Suppressor macrophage treated with lipopolysaccharide for 4 hours (primary cell): ENCODE measurements around the gene ATRNL1.
"Not testable (repeated sequence)": the region's sequence is repeated elsewhere in the genome, so short reads cannot be mapped to it uniquely, and the experiment has no call there.

Experiments used
- DNase-seq: peaks from one replicate; pipeline ENCODE4 v3.0.0-alpha.2; 2020

ATRNL1 gene

DNA sequence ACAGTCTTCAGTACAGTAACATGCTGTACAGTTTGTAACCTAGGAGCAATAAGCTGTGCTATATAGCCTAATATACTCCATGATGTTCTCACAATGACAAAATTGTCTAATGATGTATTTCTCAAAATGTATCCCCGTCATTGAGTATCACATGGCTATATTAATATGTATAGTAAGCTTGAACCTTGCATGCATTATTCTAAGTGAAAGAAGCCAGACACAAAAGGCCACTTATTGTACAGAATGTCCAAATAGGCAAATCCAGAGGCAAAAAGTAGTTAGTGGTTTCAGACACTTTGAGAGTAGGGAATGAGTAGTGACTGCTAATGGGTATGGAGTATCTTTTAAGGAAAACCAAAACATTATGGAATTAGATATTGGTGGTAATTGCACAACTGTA, 545.1 kb downstream of the ATRNL1 start:
- DNase-seq: no peak

DNA sequence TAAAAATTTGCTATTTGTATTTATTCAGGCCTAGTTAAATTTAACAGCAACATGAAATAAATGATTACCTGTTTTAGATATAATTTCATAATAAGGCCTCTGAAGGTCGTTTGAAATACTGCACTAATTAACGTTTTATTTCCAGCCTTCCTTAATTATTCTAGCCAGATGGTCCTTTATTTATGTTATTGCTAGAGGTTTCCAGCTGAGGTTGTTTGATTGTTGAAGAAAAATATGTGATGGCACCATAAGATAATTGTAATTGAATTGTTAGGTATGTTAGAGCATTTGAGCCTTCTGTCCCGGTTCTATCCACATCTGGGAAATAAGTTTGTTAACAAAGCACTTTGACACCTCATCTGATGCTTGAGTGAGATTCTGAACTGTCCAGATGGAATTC, 556.1 kb downstream of the ATRNL1 start:
- no peak for DNase-seq

- no peak for DNase-seq
Observed at GRCh38 chr10:115653473-115653872, 560.3 kb downstream of the ATRNL1 start.

GRCh38 chr10:115654961-115655360, 561.8 kb downstream of the ATRNL1 start:
- DNase-seq: no peak

DNA sequence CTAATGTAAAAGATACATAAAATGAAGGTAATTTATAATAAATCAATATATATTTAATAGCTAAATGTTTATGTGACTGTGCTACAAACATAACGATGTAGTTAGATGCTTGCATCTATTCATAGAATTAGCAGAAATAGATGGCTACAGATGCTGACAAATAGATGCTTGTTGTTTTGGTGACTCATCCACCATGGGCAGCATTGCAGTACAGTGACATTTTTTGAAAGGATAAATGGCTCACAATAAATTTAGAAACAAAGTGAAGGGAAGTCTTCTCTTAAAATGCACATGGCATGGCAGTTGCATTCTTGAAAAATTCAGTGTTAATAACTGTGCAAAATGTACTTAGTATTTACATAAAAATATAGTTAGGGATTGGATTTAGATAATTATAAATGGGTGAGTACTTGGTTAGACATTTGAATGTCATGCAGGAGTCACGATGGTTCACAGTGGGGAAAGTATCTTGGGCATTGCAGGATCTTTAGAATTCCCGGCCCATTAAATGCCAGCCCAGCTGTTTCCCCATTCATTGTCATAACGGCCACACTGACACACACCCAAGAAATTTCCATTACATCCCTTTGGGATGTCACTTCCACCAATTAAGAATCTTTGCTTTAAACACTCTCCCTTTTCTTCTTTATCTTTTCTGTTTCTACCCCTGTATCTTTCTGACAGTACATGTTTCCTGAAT, 564.1 kb downstream of the ATRNL1 start:
- no peak for DNase-seq

DNA sequence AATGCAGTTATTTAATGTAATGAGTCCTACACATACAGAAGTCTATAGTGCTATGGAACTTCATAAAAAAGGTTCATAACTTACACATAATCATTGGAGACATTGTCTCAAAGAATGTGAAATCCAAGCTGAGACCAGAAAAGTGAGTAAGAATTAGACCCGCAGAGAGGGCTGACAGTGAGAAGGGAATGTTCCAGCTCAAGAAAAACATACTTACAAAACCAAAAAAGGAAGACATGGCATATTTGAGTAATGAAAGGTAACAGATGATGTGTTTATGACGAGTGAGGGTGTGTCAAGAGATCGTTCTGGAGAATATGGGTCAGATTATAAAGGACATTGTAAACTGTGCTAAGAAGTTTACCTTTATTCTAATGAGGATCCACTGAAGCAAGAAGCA, 566.5 kb downstream of the ATRNL1 start:
- DNase-seq: no peak

DNA sequence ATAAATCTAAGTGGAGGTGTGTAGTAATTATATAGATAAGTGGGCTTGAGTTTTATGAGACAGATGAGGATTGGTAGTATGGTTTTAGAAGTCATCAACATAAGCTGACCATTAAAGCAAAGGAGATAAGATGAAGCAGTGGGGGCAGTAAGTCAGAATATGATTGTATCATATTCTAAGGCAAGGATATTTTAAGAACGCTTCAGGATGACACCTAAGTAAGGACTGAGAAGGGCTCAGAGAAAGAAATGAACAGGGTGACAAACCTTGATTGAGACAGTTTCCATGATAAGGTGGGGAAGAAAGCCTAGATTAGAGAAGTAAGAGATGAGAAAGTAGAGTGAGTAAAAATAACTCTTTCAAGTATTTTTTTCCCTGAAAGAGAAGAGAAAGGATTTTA, 567.2 kb downstream of the ATRNL1 start:
- DNase-seq: no peak

GRCh38 chr10:115662422-115662821, 569.3 kb downstream of the ATRNL1 start:
- no peak for DNase-seq

DNA sequence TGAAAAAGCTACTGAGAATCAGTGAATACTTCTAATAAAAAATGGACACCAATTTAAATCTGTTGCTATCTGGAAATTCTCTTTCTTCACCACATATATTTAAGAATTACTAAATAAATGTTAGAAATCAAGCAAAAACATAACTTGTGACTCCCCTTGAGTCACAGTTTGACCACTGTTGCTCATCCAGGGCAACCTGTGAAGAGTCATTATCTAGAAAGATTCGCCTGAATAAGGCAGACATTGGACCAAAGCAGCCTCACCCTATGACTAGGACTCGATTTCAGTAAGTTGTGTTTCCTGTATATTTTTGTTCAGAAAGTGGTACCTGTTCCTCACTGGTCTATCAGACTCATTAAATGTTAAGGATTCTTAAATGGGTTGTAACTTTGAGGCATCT, 572.4 kb downstream of the ATRNL1 start:
- DNase-seq: no peak

DNA sequence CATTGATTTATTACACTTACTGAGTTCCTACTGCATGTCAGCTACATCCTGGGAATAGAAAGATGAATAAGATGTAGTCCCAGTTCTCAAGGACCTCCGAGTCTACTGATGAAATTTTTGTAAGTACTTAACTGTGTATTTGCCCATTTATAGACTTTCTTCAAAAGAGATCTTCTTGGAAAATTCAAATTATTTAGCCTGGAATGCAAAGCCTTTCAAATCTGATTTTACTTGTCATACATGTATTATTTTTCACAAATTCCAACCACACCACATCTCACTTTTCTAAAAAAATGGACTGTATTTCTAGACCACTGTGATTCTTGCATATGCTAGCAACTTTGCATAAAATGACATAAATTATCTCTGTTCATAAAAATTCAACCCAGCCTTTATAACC, 581.3 kb downstream of the ATRNL1 start:
- DNase-seq: no peak

DNA sequence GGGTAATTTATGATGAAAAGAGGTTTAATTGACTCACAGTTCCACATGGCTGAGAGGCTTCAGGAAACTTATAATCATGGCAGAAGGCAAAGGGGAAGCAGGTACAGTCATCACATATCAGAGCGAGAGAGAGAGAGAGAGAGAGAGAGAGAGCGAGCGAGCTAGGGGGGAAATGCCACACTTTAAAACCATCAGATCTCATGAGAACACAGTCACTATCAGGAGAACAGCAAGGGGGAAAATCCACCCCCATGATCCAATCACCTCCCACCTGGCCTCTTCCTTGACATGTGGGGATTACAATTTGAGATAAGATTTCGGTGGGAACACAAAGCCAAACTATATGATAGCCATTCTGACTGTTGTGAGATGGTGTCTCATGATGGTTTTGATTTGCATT, 603.6 kb downstream of the ATRNL1 start:
- DNase-seq: no peak

GRCh38 chr10:115706026-115706425, 612.9 kb downstream of the ATRNL1 start:
- DNase-seq: no peak

- peak; percentile 1 for DNase-seq
Observed at GRCh38 chr10:115706488-115707076, 613.4 kb downstream of the ATRNL1 start.

GRCh38 chr10:115710136-115710535, 617.0 kb downstream of the ATRNL1 start:
- no peak for DNase-seq

DNA sequence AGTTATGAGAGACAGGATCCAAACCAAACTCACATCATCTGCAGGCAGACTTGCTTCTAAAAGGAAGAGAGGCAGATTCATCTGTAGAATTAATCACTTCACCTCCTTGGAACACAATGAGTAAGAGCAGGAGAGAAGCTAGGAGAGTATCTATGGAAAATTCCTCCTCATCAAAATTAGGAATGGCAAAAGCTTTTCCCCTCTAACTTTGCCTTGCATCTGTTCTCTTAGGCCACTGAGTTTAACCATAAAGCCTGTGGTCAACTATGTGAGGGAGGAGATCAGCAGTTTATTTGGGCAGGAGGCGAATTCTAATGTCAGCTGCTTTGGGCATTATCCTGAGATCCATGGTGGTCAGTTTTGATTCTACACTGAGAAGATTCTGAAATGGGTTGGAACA, 618.1 kb downstream of the ATRNL1 start:
- no peak for DNase-seq

DNA sequence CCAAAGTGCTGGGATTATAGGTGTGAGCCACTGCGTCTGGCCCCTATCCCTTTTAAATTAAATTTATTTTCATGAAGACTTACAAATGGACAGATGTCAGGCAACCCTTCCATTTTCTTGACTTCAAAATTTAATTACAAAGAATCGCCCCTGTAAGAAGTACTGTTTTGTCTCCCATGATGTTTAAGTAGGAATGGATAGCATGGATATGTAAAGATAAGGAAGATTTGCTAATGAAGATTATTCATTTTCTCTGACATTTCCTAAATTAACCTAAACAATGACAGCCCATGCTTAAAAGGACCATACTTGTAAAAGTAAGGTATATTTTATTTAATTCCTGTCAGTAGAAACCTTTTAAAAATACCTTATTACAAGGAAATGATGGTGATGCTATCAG, 627.0 kb downstream of the ATRNL1 start:
- DNase-seq: no peak

DNA sequence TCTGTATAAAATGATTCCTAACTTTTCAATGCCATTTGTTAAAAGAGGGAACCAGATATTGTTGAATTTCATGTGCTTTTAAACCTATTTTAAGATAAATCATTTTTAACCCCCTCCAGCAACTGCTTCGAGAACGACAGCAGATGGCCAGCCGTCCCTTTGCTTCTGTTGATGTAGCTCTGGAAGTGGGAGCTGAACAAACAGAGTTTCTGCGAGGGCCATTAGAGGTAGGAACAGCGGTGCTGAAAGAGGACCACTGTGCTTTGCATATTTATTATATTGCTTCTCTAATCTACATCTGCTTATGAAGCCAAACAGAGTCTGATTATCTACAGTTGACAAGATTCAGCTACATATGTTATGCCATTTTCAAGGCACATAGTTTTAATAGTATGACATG, 634.0 kb downstream of the ATRNL1 start:
- no peak for DNase-seq

DNA sequence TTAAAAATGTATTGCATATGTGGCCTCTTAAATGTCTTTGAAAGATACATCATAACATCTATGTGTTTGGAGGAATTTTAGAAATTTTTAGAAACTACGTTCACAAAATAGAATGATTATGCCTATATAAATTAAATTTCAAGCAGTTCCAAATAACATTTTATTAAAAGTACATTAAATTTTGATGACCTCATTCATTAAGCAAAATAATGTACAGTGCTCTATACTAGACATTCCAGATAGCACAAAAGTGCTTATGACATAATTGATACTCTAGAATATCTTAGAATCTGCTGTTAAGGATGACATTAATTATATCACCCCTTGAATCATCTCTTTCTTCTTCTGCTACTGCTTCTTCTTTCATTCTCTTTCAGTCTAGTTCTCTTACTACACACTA, 650.9 kb downstream of the ATRNL1 start:
- no peak for DNase-seq

DNA sequence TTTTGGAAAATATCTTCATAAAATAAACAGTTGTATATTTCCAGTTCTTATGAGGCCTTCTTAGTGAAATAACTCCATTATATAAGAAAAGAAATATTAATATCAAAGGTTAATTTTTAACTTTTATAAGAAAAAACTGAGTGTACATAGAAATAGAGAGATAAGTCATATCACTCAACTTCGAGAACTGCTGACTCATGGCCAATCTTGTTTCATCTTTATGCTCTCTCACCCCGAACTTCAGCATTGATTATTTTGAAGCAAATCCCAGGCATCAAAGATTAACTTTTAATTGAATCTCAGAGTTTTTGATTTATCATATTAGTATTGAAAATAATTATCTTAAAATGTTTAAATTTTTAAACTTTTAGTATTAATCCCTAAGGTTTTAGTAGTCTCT, 652.8 kb downstream of the ATRNL1 start:
- no peak for DNase-seq

DNA sequence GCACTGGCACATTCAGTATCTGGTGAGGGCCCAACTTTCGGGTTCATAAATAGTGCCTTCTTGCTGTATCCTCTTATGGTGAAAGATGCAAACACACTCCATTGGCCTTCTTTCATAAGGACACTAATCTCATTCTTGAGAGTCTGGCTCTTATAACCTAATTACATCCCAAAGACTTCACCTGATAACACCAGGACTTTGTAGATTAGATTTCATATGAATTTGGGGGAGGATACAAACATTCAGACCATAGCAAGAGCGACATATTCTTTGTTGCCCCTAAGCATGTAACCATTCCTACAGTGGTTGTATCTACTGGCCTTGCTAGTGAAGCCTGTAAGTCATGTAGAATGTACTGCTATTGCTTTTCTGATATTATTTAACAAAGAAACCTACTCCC, 654.6 kb downstream of the ATRNL1 start:
- no peak for DNase-seq

DNA sequence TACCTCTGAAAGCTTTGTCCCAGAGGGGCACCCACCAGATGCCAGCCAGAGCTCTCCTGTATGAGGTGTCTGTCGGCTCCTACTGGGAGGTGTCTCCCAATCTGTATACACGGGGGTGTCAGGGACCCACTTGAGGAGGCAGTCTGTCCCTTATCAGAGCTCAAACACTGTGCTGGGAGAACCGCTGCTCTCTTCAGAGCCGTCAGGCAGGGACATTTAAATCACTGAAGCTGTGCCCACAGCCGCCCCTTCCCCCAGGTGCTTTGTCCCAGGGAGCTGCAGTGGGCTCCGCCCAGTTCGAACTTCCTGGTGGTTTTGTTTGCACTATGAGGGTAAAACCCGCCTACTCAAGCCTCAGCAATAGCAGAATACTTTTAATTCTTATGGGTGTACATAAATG, 665.3 kb downstream of the ATRNL1 start:
- not testable (repeated sequence) for DNase-seq

DNA sequence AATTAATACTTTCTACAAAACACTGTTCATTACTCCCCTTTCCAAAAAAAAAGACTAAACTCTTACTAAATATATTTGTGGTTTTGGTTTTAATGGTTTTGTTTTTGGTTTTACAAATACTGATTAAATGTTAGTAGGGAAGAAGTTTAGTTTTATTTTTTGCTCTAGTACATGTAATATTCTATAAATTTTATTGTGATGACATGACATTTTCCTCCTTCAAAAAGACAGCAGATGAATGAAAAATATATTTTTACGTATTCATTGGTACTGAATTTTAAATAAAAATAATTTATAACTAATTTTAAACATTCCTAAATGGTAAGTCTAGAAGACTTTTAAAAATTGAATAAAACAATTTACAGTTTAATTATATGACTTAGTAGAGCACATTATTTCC, 667.0 kb downstream of the ATRNL1 start:
- DNase-seq: no peak

- no peak for DNase-seq
Observed at GRCh38 chr10:115761166-115761565, 668.0 kb downstream of the ATRNL1 start.

GRCh38 chr10:115762029-115762428, 668.9 kb downstream of the ATRNL1 start:
- no peak for DNase-seq

DNA sequence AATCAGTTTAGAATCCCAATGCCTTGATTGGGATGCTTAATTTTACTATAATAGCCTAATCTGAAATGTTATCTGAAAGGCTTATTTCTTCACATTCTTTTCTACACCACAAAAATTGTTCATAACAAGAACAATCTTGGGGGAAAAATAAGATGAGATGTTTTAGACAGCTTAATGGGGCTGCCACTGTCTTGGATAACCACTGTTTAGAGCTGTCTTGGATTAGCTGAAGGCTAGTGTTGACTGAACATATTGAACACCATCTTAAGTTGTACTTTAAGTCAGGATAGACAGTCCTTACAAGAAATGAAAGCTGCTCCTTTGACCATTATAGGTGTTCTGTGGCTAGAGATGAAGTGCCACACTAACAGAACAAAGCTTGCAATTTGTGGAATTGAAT, 678.6 kb downstream of the ATRNL1 start:
- DNase-seq: no peak
